Fibroblast of the aortic adventitia (primary cell): ENCODE measurements around the gene FLT3. TPM values are rescaled to one million over a fixed set of nuclear protein-coding genes. Genes with fewer than 3 reads are reported as not detected.

Source experiments
- DNase-seq: peaks from one replicate; pipeline ENCODE4 v3.0.0-alpha.2; 2010; ENCODE audit warnings: low read depth
- H3K4me3 ChIP-seq: 2 replicates; pipeline ENCODE4 v1.5.1; 2011; ENCODE audit warnings: low read depth, mild to moderate bottlenecking, control low read depth, low read length, moderate library complexity
- total RNA-seq: library from RNA; depleted of rRNA; stranded (reverse); fragments of >200 nt; gene quantifications from 2 replicates; pipeline ENCODE4 v1.2.3, GENCODE V29; 2012; ENCODE audit warnings: low replicate concordance
- TF ChIP-seq, protein P1 (sequence below): IDR thresholded peaks from 2 replicates; pipeline ENCODE4 v1.5.1; 2011; ENCODE audit warnings: mild to moderate bottlenecking, low read length, control low read depth, inconsistent platforms; ENCODE audit not compliant: insufficient read depth

The FLT3 gene
- total RNA-seq, 1 donor, result not detected

GRCh38 chr13:28138012-28138755, 37.8 kb upstream of the FLT3 start, which contains the start of gene PAN3:
TSS of gene PAN3 (plus strand) at chr13:28138545. CDS start at chr13:28138658, 113 bp downstream.
- peak; percentile 91 for DNase-seq
- TF ChIP-seq, protein P1, sequence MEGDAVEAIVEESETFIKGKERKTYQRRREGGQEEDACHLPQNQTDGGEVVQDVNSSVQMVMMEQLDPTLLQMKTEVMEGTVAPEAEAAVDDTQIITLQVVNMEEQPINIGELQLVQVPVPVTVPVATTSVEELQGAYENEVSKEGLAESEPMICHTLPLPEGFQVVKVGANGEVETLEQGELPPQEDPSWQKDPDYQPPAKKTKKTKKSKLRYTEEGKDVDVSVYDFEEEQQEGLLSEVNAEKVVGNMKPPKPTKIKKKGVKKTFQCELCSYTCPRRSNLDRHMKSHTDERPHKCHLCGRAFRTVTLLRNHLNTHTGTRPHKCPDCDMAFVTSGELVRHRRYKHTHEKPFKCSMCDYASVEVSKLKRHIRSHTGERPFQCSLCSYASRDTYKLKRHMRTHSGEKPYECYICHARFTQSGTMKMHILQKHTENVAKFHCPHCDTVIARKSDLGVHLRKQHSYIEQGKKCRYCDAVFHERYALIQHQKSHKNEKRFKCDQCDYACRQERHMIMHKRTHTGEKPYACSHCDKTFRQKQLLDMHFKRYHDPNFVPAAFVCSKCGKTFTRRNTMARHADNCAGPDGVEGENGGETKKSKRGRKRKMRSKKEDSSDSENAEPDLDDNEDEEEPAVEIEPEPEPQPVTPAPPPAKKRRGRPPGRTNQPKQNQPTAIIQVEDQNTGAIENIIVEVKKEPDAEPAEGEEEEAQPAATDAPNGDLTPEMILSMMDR, result no peak
- peak within 1 kb of the TSS; percentile 93 for H3K4me3 ChIP-seq

GRCh38 chr13:28137596-28137995, 37.2 kb upstream of the FLT3 start:
- TF ChIP-seq, protein P1, result no peak
- peak overlapping the region; percentile 93 for H3K4me3 ChIP-seq
- DNase-seq, result peak; percentile 25

DNA sequence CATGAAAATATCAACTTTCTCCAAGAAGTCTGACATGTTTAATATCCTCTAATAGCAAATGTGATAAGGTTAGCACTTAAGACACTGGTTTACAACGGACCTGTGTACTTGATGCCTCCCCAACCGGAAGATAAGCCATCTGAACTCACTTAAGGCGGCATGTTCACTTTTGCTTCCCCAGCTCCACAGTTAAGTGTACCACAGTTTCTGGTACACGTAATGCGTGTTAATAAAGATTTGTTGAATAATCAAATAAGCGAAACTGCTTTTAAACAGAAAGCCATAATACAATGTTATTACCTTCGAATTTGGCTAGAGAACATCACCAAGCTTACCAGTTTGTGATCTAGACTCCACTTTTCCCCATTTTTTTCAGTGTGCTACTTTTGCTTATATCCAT, 36.5 kb upstream of the FLT3 start:
- peak overlapping the region; percentile 93 for H3K4me3 ChIP-seq
- TF ChIP-seq, protein P1, result no peak
- DNase-seq, result peak; percentile 11

DNA sequence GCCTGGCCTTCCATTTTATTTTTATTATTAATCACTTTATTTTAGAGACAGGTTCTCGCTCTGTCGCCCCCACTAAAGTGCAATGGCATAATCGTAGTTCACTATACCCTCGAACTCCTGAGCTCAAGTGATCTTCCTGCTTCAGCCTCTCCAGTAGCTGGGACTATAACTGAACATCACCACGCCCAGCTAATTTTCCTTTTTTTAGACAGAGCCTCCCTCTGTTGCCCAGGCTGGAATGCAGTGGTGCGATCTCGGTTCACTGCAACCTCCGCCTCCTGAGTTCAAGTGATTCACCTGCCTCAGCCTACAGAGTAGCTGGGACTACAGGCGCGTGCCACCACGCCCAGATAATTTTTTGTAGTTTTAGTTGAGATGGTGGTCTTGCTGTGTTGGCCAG, 31.3 kb upstream of the FLT3 start:
- TF ChIP-seq, protein P1, result no peak
- H3K4me3 ChIP-seq, result no peak overlapping the region
- no peak for DNase-seq

DNA sequence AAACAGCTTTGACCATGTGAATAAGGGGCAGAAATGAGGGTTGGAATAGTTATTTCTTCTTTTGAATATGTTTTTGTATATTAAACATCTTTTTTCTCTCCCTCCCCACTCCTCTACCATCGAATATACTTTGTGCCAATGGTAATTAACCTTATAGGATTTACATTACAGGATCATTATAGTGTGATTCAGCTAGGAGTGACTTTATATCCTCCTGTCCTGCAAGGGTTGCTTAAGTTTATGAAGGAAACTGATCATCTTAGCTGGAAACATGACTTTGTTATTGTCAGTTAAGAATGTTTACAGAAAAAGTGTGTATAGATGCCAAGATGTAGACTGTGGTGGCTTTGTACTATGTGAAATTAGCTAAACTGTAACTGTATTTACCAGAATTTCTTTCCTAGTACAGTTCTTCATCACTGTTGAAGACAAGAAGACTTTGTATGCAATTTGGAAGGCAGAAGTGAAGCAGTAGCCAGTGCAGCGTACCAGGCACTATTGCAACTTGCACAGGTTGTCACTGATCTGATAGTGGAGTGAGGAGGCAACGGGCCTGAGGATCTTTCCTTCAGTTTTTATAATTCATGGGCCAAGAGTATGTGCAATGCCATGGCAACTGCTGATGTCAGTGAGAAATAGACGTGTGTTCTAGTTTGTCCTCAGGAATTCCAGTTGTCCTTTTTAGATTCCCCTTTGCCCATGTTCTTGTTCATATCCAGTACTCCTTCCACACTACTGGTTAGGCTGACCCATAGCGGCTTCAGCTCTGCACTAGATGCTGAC, 29.7 kb upstream of the FLT3 start:
- TF ChIP-seq, protein P1, result no peak
- DNase-seq, result no peak
- no peak overlapping the region for H3K4me3 ChIP-seq

GRCh38 chr13:28128926-28129325, 28.6 kb upstream of the FLT3 start:
- DNase-seq, result no peak
- H3K4me3 ChIP-seq, result no peak overlapping the region
- TF ChIP-seq, protein P1, result no peak
